A549 (cell line): ENCODE measurements around the gene F12. TPM values are rescaled to one million over a fixed set of nuclear protein-coding genes. Genes with fewer than 3 reads are reported as not detected.
A peak's percentile ranks its signal among the peaks of the same experiment; 100 is the strongest.

Source experiments
- ATAC-seq, 2 experiments: fragments of 200-7000 bp in 1 of 2; fragments of >200 bp in 1 of 2; cut with Nextera tagmentation in 1 of 2; cut with Tn5 transposase in 1 of 2; 3 replicates each; pipeline versions ENCODE4 v1.8.0 to v1.9.1; 2018 to 2020; ENCODE audit warnings: mild to moderate bottlenecking in 1 of 2, moderate library complexity in 1 of 2
- CTCF ChIA-PET: fragments of 300-600 bp; sonication (Branson Sonifier 250); formaldehyde crosslinking; extraction: SDS; loops from one replicate; lab custom pipeline; 2021; ENCODE audit warnings: antibody characterized with exemption, inconsistent platforms; lab: Yijun Ruan, JAX
- POLR2A ChIA-PET: fragments of 350-600 bp; formaldehyde crosslinking; extraction: SDS; loops from one replicate; lab custom pipeline; 2021; ENCODE audit warnings: antibody characterized with exemption, inconsistent platforms; lab: Yijun Ruan, JAX
- DNase-seq, 2 experiments: peaks; one replicate each; pipeline versions ENCODE4 v3.0.0 to v3.0.0-alpha.2; 2011 to 2016; ENCODE audit warnings: low read depth in 1 of 2, low spot score in 1 of 2
- FAIRE-seq: peaks from 2 replicates; lab custom pipeline; 2011; peaks lifted over from hg19 to GRCh38; lab: Jason Lieb, UNC
- H3K27ac ChIP-seq, 2 experiments: fragments of >200 bp; sonication (Bioruptor Twin); formaldehyde crosslinking; 3 replicates each; pipeline ENCODE4 v1.5.1; 2016 to 2017
- H3K4me1 ChIP-seq: fragments of >200 bp; sonication (Bioruptor Twin); formaldehyde crosslinking; 3 replicates; pipeline ENCODE4 v1.6.1; 2016
- H3K4me2 ChIP-seq: fragments of >200 bp; sonication (Bioruptor Twin); formaldehyde crosslinking; 3 replicates; pipeline ENCODE4 v1.6.1; 2016
- H3K4me3 ChIP-seq: fragments of >200 bp; sonication (Bioruptor Twin); formaldehyde crosslinking; 3 replicates; pipeline ENCODE4 v1.5.1; 2016
- H3K9me3 ChIP-seq: fragments of >200 bp; sonication (Bioruptor Twin); formaldehyde crosslinking; 3 replicates; pipeline ENCODE4 v1.6.1; 2016
- BCL3 ChIP-seq: fragments of >200 bp; sonication (Bioruptor Twin); formaldehyde crosslinking; IDR thresholded peaks from 3 replicates; pipeline ENCODE4 v1.6.1; 2016
- CEBPB ChIP-seq, 2 experiments: fragments of >200 bp in 1 of 2; sonication (Bioruptor Twin) in 1 of 2; formaldehyde crosslinking in 1 of 2; IDR thresholded peaks; 2 replicates each; pipeline ENCODE4 v1.6.1; 2012 to 2016
- EHF ChIP-seq: fragments of 250-450 bp; sonication (Bioruptor Pico); IDR thresholded peaks from 2 replicates; pipeline ENCODE4 v1.5.0; 2020; ENCODE audit warnings: mild to moderate bottlenecking
- EP300 ChIP-seq, 2 experiments: fragments of >200 bp; sonication (Bioruptor Twin); formaldehyde crosslinking; IDR thresholded peaks; 2 replicates in 1 of 2; 3 replicates in 1 of 2; pipeline ENCODE4 v1.6.1; 2016 to 2017
- FOSB ChIP-seq: fragments of 250-450 bp; sonication (Bioruptor Pico); IDR thresholded peaks from 2 replicates; pipeline ENCODE4 v1.5.0; 2020; ENCODE audit warnings: mild to moderate bottlenecking, moderate library complexity
- FOXS1 ChIP-seq: fragments of 250-450 bp; sonication (Bioruptor Pico); IDR thresholded peaks from 2 replicates; pipeline ENCODE4 v1.5.0; 2020; ENCODE audit warnings: mild to moderate bottlenecking, moderate library complexity
- GATA3 ChIP-seq: IDR thresholded peaks from 2 replicates; pipeline ENCODE4 v1.6.1; 2012; ENCODE audit warnings: borderline replicate concordance
- HMGXB4 ChIP-seq: fragments of 250-450 bp; sonication (Bioruptor Pico); IDR thresholded peaks from 2 replicates; pipeline ENCODE4 v1.5.0; 2021; ENCODE audit warnings: mild to moderate bottlenecking, moderate library complexity, borderline replicate concordance
- HOXA7 ChIP-seq: fragments of 250-450 bp; sonication (Bioruptor Pico); IDR thresholded peaks from 2 replicates; pipeline ENCODE4 v1.5.0; 2020; ENCODE audit warnings: mild to moderate bottlenecking, moderate library complexity
- JUN ChIP-seq, 2 experiments: fragments of >200 bp; sonication (Bioruptor Twin); formaldehyde crosslinking; IDR thresholded peaks; 2 replicates in 1 of 2; 3 replicates in 1 of 2; pipeline ENCODE4 v1.6.1; 2016 to 2017
- KDM1A ChIP-seq: fragments of 200-600 bp; sonication (generic); IDR thresholded peaks from 2 replicates; pipeline ENCODE4 v1.6.1; 2016; ENCODE audit warnings: low read depth, mild to moderate bottlenecking
- MYC ChIP-seq: IDR thresholded peaks from 2 replicates; pipeline ENCODE4 v1.6.1; 2012; ENCODE audit warnings: mild to moderate bottlenecking, inconsistent platforms, low read length, improper control_type of control experiment, borderline replicate concordance
- NFE2L2 ChIP-seq: fragments of 150-350 bp; conservative IDR thresholded peaks from 2 replicates; pipeline ENCODE4 v1.6.1; 2014; ENCODE audit warnings: low read length
- NR3C1 ChIP-seq: fragments of >200 bp; sonication (Bioruptor Twin); formaldehyde crosslinking; IDR thresholded peaks from 3 replicates; pipeline ENCODE4 v1.6.1; 2017
- POLR2AphosphoS2 ChIP-seq: conservative IDR thresholded peaks from 2 replicates; pipeline ENCODE4 v1.6.1; 2012; ENCODE audit warnings: low read length, improper control_type of control experiment, inconsistent platforms
- RAD21 ChIP-seq, 2 experiments: fragments of >200 bp in 1 of 2; sonication (Bioruptor Twin) in 1 of 2; formaldehyde crosslinking in 1 of 2; IDR thresholded peaks in 1 of 2; conservative IDR thresholded peaks in 1 of 2; 2 replicates in 1 of 2; 3 replicates in 1 of 2; pipeline ENCODE4 v1.6.1; 2012 to 2018; ENCODE audit warnings: inconsistent platforms in 1 of 2
- RCOR1 ChIP-seq: fragments of 150-350 bp; IDR thresholded peaks from 2 replicates; pipeline ENCODE4 v1.6.1; 2014; ENCODE audit warnings: antibody characterized with exemption, low read length, low read depth
- RFX5 ChIP-seq: fragments of 450-650 bp; IDR thresholded peaks from 2 replicates; pipeline ENCODE4 v1.7.1; 2014; ENCODE audit warnings: antibody characterized with exemption, mild to moderate bottlenecking, moderate library complexity
- SREBF2 ChIP-seq: fragments of 450-650 bp; IDR thresholded peaks from 2 replicates; pipeline ENCODE4 v1.6.1; 2014; ENCODE audit warnings: mild to moderate bottlenecking, moderate library complexity
- TFCP2L1 ChIP-seq: fragments of 250-450 bp; sonication (Bioruptor Pico); IDR thresholded peaks from 2 replicates; pipeline ENCODE4 v1.5.0; 2021; ENCODE audit warnings: mild to moderate bottlenecking
- TP53 ChIP-seq: fragments of 250-450 bp; sonication (Bioruptor Pico); IDR thresholded peaks from 2 replicates; pipeline ENCODE4 v1.5.0; 2021; ENCODE audit warnings: mild to moderate bottlenecking, moderate library complexity
- USF2 ChIP-seq: fragments of 450-650 bp; IDR thresholded peaks from 2 replicates; pipeline ENCODE4 v1.6.1; 2014; ENCODE audit warnings: antibody characterized with exemption
- ZSCAN20 ChIP-seq: fragments of 250-450 bp; sonication (Bioruptor Pico); IDR thresholded peaks from 2 replicates; pipeline ENCODE4 v1.8.0; 2022; ENCODE audit warnings: mild to moderate bottlenecking, moderate library complexity
- WGBS: methylation state at CpG from one replicate; pipeline ENCODE4 v1.1.6; 2017; ENCODE audit errors: missing lambda C conversion rate; 5-methylcytosine and 5-hydroxymethylcytosine counted together
- polyA plus RNA-seq, 4 experiments: library from polyadenylated mRNA; depleted of rRNA in 3 of 4; stranded (reverse); fragments of >200 nt; fragmentation: RNase III in 1 of 4; extraction: RNeasy Plus Mini Kit Qiagen cat#74134 plus additional on column Dnase treatment in 1 of 4; gene quantifications; 2 replicates in 3 of 4; 3 replicates in 1 of 4; pipeline ENCODE4 v1.2.3, GENCODE V29; 2011 to 2017

Gene F12
- polyA plus RNA-seq, 2 of the 4 experiments (the other 2 are of a cell fraction) = 5.3 to 14.3 TPM

DNA sequence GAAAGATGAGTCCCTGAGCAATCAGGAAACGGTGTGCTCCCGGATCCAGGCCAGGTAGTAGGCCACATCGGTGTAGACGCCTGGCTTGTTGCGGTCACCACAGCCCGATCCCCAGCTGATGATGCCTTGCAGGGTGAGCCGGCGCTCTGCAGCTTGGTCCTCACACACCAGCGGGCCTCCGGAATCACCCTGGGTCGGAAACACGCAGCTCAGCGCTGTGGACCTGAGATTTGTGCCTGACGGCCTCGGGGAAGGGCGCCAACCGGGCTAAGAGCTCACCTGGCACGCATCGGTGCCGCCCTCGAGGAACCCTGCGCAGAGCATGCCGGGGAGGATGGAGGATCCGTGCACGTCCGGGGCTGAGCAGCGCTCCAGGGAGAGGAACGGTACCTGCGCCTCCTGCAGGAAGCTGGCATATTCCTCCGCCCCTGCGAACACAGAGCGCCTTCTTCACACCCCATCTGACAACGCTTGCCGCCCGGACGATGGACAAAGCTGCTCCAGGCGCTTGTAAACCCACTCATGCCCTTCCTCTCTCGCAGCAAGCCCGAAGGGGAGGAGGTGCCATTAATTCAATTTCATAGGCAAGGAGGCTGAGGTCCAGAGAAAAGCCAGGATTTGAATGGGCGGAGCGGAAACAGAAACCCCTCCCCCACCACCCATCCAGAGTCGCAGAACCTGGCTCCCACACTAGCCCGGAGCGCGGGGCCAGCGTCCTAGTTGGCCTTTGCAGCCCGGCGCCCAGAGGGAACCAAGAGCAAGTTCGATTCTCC, 6.9 kb downstream of the F12 start (continued):
- TF ChIP-seq HMGXB4 (no peak), EHF (CRISPR knock-in tag) (no peak), GATA3 (no peak), TP53 (CRISPR knock-in tag) (no peak), TFCP2L1 (CRISPR knock-in tag) (no peak), ZSCAN20 (CRISPR knock-in tag) (no peak), SREBF2 (no peak), RAD21 (conservative IDR thresholded peaks at IDR 0.05 in 1 of 2, IDR thresholded peaks at IDR 0.05 in 1 of 2) (peak; percentile 52 to 58), KDM1A (no peak), FOSB (CRISPR knock-in tag) (no peak), NFE2L2 (no peak), FOXS1 (no peak), BCL3 (no peak), JUN (IDR thresholded peaks at IDR 0.05) (peak in 1 of 2 experiments; percentile 58; a peak in 1 of 5 replicates), MYC (no peak; the same call in 1 of the 2 replicates), RFX5 (no peak), CEBPB (IDR thresholded peaks at IDR 0.05) (no peak), HOXA7 (CRISPR knock-in tag) (no peak)

DNA sequence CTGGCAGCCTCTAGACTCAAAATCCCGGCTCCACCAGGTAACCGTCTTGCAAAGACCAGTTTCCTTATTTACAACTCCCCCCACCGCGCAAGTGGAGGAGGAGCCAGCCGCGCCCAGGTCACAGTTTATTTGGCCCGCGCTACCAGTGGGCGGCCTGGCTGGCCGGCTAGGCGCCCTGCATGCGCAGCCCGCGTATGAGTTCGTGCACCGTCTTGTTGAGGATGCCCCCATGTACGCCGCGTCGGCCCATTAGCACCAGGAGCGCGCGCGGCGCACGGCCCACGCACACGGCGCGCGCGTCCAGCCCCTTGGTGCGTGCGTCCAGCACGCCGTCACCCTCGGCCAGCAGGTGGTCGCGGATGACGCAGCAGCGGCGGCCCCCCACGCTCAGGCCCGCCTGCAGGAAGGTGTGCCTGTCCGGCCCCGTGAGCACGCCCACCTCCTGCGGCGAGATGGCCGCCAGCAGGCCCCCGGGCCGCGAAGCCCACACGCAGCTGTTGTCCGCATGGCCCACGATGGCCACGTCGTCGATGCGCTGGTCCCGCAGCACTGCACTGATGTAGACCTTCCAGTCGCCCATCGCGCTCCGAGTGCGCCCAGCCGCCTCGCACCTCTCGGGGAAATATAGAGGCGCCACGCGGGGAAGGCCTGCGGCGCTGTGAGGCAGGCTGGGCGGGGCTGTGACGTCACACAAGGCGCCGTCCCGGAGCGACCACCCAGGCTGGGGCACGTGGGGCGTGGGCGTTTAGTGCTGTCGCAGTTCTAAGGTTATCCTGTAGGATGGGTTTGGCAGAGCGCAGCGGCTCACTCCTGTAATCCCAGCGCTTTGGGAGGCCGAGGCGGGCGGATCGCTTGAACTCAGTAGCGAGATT, 9.1 kb downstream of the F12 start, which contains the start of gene PFN3:
Gene PFN3 (minus strand): TSS at position 665 of the 872 bp plus-strand sequence. CDS start 85 bp downstream, at position 580.
- DNase-seq (no peak), FAIRE-seq (no peak), ATAC-seq (no peak)
- no peak within 1 kb of the TSS for H3K4me2 ChIP-seq
- H3K9me3 ChIP-seq = no peaks in the 10 kb centered on the region
- POLR2A ChIA-PET = no interaction called here
- no peak for TF ChIP-seq NR3C1
- TF ChIP-seq POLR2AphosphoS2 = no peak
- no peak for TF ChIP-seq RCOR1
- TF ChIP-seq EP300 (IDR thresholded peaks at IDR 0.05) = no peak
- TF ChIP-seq CEBPB (IDR thresholded peaks at IDR 0.05) = no peak
- no peak for TF ChIP-seq FOSB (CRISPR knock-in tag)
- TF ChIP-seq NFE2L2 = no peak
- no peak for TF ChIP-seq USF2
- H3K4me3 ChIP-seq = no peak within 1 kb of the TSS
- H3K27ac ChIP-seq = no peak within 1 kb of the TSS
- WGBS = 94% methylated on average over 76 of the region's 92 CpGs
- peaks cover 11% of the 10 kb centered on the region; the same call in 2 of the 3 replicates for H3K4me1 ChIP-seq
- CTCF ChIA-PET = interaction anchor here (3.7 to 43.1 kb wide), 5 partner anchors 16 to 286 kb away, joined by 17 to 1107 read pairs (median 131); partner anchors contain the start of genes PDLIM7, PRR7 and SLC34A1
